Parathyroid adenoma (tissue), 2 donors: ENCODE measurements around the gene LDB1.

Experiments
- H2AFZ ChIP-seq: fragments of 300-600 bp; sonication (generic); one replicate; pipeline ENCODE4 v1.7.0; 2017; ENCODE audit warnings: antibody characterized with exemption, mild to moderate bottlenecking
- H3K27ac ChIP-seq: fragments of 300-600 bp; sonication (generic); one replicate; pipeline ENCODE4 v1.7.0; 2017
- H3K27me3 ChIP-seq: fragments of 300-600 bp; sonication (generic); one replicate; pipeline ENCODE4 v1.7.0; 2017; ENCODE audit warnings: low read length; ENCODE audit not compliant: control insufficient read depth, insufficient read depth
- H3K36me3 ChIP-seq: fragments of 300-600 bp; sonication (generic); one replicate; pipeline ENCODE4 v1.7.0; 2017; ENCODE audit warnings: low read length; ENCODE audit not compliant: control insufficient read depth, insufficient read depth
- H3K4me1 ChIP-seq: fragments of 300-600 bp; sonication (generic); one replicate; pipeline ENCODE4 v1.7.0; 2017; ENCODE audit warnings: control low read depth
- H3K4me2 ChIP-seq: fragments of 300-600 bp; sonication (generic); one replicate; pipeline ENCODE4 v1.7.0; 2017; ENCODE audit warnings: low read length
- H3K4me3 ChIP-seq: fragments of 300-600 bp; sonication (generic); one replicate; pipeline ENCODE4 v1.7.0; 2017; ENCODE audit warnings: low read depth, low read length
- H3K79me2 ChIP-seq: fragments of 300-600 bp; sonication (generic); one replicate; pipeline ENCODE4 v1.7.0; 2017; ENCODE audit warnings: control low read depth
- H3K9ac ChIP-seq: fragments of 300-600 bp; sonication (generic); one replicate; pipeline ENCODE4 v1.7.0; 2017; ENCODE audit warnings: mild to moderate bottlenecking
- H3K9me3 ChIP-seq: fragments of 300-600 bp; sonication (generic); one replicate; pipeline ENCODE4 v1.7.0; 2017; ENCODE audit warnings: low read length; ENCODE audit not compliant: control insufficient read depth
- CTCF ChIP-seq: fragments of 300-600 bp; sonication (generic); IDR thresholded peaks from one replicate; pipeline ENCODE4 v1.7.0; 2017; ENCODE audit warnings: antibody characterized with exemption, mild to moderate bottlenecking
- donor health status: primary hyperparathyroidism.

The LDB1 gene

GRCh38 chr10:102114861-102115618 is 5.1 kb downstream of the LDB1 start:
- no peaks in the 10 kb centered on the region for H3K36me3 ChIP-seq
- peaks cover 46% of the 10 kb centered on the region for H3K4me1 ChIP-seq
- H3K4me3 ChIP-seq, result peak overlapping the region; percentile 47
- peak overlapping the region; percentile 60 for H2AFZ ChIP-seq
- peak overlapping the region; percentile 84 for H3K27ac ChIP-seq
- peaks cover 54% of the 10 kb centered on the region for H3K79me2 ChIP-seq
- no peaks in the 10 kb centered on the region for H3K9me3 ChIP-seq
- no peak overlapping the region for H3K9ac ChIP-seq
- H3K27me3 ChIP-seq, result no peaks in the 10 kb centered on the region
- peak overlapping the region; percentile 80 for H3K4me2 ChIP-seq
- no peak for TF ChIP-seq CTCF

GRCh38 chr10:102113956-102114857 is 6.0 kb downstream of the LDB1 start:
- no peaks in the 10 kb centered on the region for H3K36me3 ChIP-seq
- H3K4me1 ChIP-seq, result peaks cover 46% of the 10 kb centered on the region
- H3K27ac ChIP-seq, result no peak overlapping the region
- H2AFZ ChIP-seq, result no peak overlapping the region
- peaks cover 57% of the 10 kb centered on the region for H3K79me2 ChIP-seq
- H3K9me3 ChIP-seq, result no peaks in the 10 kb centered on the region
- no peaks in the 10 kb centered on the region for H3K27me3 ChIP-seq
- H3K4me3 ChIP-seq, result peak overlapping the region; percentile 54
- H3K9ac ChIP-seq, result no peak overlapping the region
- no peak for TF ChIP-seq CTCF
- H3K4me2 ChIP-seq, result peak overlapping the region; percentile 82

DNA sequence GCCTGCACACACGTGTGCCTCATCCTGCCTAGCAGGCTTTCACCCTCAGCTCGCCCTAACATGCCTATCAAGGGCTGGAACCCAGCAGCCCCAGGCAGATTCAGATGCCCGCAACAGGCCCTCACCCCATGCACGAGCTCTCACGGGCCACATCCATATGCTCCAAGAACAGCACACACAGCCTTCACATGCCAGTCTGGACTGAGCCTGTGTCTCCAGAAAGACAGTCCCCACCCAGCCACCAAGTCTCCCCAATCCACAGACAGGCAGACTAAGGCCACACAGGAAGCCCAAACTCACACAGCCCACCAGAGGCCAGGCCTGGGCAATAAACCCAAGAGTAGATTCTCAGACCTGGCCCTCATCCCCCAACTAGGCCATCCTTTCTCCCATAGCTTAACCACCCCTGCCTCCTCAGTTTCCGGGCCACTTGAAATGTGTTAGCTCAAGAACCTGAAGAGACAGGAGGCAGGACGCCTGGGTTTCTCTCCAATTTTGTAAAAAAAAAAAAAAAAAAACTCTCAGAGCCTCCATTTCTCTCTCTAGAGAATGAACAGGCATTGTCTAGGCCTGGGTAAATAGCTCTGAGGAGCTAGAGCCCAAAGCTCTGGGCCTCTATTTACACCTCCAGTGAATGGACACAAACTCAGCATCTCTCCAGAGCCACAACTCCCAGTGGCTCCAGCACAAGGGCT is 6.8 kb downstream of the LDB1 start:
- TF ChIP-seq CTCF, result no peak
- H3K4me1 ChIP-seq, result peaks cover 41% of the 10 kb centered on the region

DNA sequence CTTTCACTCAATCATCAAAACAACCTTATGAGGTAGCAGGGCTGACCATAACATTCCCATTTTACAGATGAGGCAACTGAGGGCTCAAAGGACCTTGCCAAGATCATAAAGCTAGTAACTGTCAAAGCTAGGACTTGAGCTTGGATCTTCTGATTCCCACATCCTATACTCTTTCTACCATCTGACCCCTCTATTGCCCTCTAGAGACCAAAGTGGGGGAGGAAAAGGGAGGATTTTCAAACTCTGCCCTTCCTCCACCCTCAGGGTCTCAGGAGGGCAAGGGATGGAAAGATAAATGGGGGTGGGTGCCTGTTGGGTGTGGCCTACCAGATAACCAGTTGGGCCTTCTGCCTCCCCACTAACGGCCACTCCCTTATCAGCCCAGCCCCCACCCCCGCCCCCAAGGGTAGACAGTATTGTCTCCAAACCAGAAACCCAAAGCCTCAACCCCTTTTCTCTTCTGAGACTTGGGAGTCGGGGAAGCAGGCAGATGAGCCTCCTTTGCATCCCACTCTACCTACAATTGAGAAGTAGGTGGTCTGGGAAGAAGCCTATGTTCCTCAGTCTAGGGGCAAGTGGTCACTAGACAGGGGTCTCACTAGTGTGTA is 7.9 kb downstream of the LDB1 start:
- H3K9ac ChIP-seq, result no peak overlapping the region
- no peak overlapping the region for H2AFZ ChIP-seq
- H3K9me3 ChIP-seq, result no peaks in the 10 kb centered on the region
- no peak overlapping the region for H3K4me2 ChIP-seq
- H3K27me3 ChIP-seq, result no peaks in the 10 kb centered on the region
- H3K79me2 ChIP-seq, result peaks cover 52% of the 10 kb centered on the region
- peaks cover 31% of the 10 kb centered on the region for H3K4me1 ChIP-seq
- no peak overlapping the region for H3K27ac ChIP-seq
- H3K36me3 ChIP-seq, result no peaks in the 10 kb centered on the region
- TF ChIP-seq CTCF, result no peak
- H3K4me3 ChIP-seq, result no peak overlapping the region

More for the DNA sequence above, 6.8 kb downstream of the LDB1 start:
- Histone ChIP-seq H3K4me3 (peak overlapping the region; percentile 54), H3K27me3 (no peaks in the 10 kb centered on the region), H3K36me3 (no peaks in the 10 kb centered on the region), H3K79me2 (peaks cover 52% of the 10 kb centered on the region), H3K27ac (no peak overlapping the region), H2AFZ (no peak overlapping the region), H3K4me2 (peak overlapping the region; percentile 82), H3K9ac (no peak overlapping the region), H3K9me3 (no peaks in the 10 kb centered on the region)
